ENCODE data around the gene GALNT2. TPM values are rescaled to one million over a fixed set of nuclear protein-coding genes. Genes with fewer than 3 reads are reported as not detected.

GALNT2 gene
- total and polyA plus RNA-seq, 10 of the 15 experiments (the other 5 are each of a cell fraction or from before 2014, with no cell fraction given) = 0.52 to 27.7 (median 16.3) TPM

DNA sequence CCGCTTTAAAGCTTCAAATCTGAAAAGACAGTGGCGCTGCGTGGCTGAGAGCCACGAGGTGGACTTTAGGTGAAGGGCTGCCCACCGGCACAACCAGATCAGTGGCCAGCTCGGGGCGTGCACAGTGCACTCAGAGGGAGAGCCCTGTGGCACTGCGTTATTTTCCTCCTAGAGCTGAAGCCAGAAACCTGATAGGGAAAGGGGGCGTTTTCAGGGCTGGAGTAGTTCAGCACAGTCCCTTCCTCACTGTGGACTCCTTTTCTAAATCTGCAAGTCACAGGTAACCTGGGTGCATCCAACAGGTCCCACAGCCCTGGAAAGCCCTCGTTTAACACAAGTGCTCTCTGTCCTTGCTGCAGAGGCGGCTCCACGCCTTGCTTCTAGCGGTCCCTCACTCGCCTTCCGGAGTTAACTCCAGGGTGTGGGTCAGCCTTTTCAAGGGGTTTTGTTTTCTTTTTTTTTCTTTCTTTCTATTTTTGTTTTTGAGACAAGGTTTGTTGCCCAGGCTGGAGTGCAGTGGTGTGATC is 81.2 kb downstream of the GALNT2 start (continued):
- TF ChIP-seq NR2C1 (IDR thresholded peaks at IDR 0.05) (no peak), KLF5 (IDR thresholded peaks at IDR 0.05; ENCODE audit: partially characterized antibody) (no peak)

DNA sequence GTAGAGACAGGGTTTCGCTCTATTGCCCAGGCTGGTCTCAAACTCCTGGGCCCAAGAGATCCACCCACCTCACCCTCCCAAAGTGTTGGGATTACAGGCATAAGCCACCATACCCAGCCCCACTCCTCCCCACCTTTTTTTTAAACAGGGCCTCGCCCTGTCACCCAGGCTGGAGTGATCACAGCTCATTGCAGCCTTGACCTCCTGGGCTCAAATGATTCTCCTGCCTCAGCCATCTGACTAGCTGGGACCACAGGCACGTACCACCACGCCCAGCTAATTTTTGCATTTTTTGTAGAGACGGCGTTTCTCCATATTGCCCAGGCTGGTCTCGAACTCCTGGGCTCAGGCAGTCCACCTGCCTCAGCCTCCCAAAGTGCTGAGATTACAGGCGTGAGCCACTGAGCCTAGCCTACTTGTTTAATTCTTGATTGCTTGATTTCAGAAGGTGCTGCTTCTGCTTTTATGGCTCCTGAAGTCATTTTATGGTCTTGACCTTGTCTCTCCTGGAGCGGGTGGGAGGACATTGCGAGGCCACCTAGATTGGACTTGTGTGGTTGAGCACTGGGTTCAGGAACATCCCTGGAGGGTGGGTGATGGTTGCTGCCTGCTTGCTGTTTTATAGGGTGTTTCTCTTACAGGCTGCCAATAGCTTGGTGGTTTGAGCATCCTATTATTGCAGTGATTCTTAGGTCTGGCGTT is 81.9 kb downstream of the GALNT2 start:
- RAD21 ChIA-PET (ENCODE audit: unreplicated experiment) = interaction anchor here (1.0 to 3.9 kb wide), 5 partner anchors 18 to 39 kb away, joined by 3 to 20 read pairs (median 8); no protein-coding TSS in a partner anchor
- no TSS peak for BruUV-seq (replicated peaks)
- peaks cover 16% of the 10 kb centered on the region for H3K79me2 ChIP-seq (ENCODE audit: control insufficient read depth, insufficient read depth, low read length)

More for the DNA sequence above, 81.9 kb downstream of the GALNT2 start:
- in situ Hi-C loops (cut with MboI) (no loop called here), intact Hi-C loops (cut with micrococcal nuclease; ENCODE audit: unreplicated experiment) (loop anchor here (1.0 kb wide), 1 partner anchor 82 kb away; the partner anchor contains the start of gene GALNT2)
- Histone ChIP-seq H3K4me3 (no peak overlapping the region), H3K4me1 (ENCODE audit: control insufficient read depth, insufficient read depth, low read length) (peaks cover 40% of the 10 kb centered on the region), H4K20me1 (ENCODE audit: control insufficient read depth, insufficient read depth) (no peaks in the 10 kb centered on the region), H2AFZ (ENCODE audit: control insufficient read depth, low read depth, low read length) (no peak overlapping the region), H3K9me3 (replicated peaks; ENCODE audit: control insufficient read depth, insufficient read depth, low read length) (no peaks in the 10 kb centered on the region), H3K27me3 (replicated peaks in 1 of 2; ENCODE audit: control insufficient read depth in 2 of 2, insufficient read depth in 2 of 2, low read length in 1 of 2) (no peaks in the 10 kb centered on the region), H3K27ac (ENCODE audit: control insufficient read depth, insufficient read depth) (no peak overlapping the region), H3K4me2 (ENCODE audit: control insufficient read depth, insufficient read depth) (no peak overlapping the region), H3K9ac (ENCODE audit: control insufficient read depth, insufficient read depth, low read length) (no peak overlapping the region), H3K36me3 (ENCODE audit: control insufficient read depth in 2 of 2, insufficient read depth in 2 of 2, low read length in 1 of 2) (peaks cover 0 to 2% of the 10 kb centered on the region in 2 experiments; a peak in 1 of 4 replicates)
- ChIA-PET POLR2A (interaction anchor here (1.0 to 2.5 kb wide), 6 partner anchors 10 to 82 kb away, joined by 3 to 10 read pairs (median 4); partner anchors contain the start of gene GALNT2), SMC1A (ENCODE audit: uncharacterized antibody, unreplicated experiment) (interaction anchor here (1.3 to 4.3 kb wide), 6 partner anchors 18 to 44 kb away, joined by 3 to 25 read pairs (median 10); no protein-coding TSS in a partner anchor), CTCF (interaction anchor here (0.5 to 1.6 kb wide), 3 partner anchors 18 to 63 kb away, joined by 3 to 4 read pairs (median 3); no protein-coding TSS in a partner anchor)
- TF ChIP-seq BACH1 (IDR thresholded peaks at IDR 0.05; ENCODE audit: borderline replicate concordance) = no peak
- TF ChIP-seq SPI1 (IDR thresholded peaks at IDR 0.05; ENCODE audit: borderline replicate concordance, insufficient read depth, low read depth, low read length) = 0 out of 2 replicates have a peak, but pooled peaks have one; percentile 1
- WGBS (ENCODE audit: insufficient coverage, insufficient replicate concordance, low lambda C conversion rate, missing lambda C conversion rate) = 81% methylated on average over 11 of the region's 11 CpGs
- DNase-seq (ENCODE audit: low read depth, low spot score) = no peak
- peak; percentile 2; the same call in 1 of the 3 replicates for ATAC-seq
- no peak for FAIRE-seq
